ENCODE measurements around the gene C1orf159. TPM values are rescaled to one million over a fixed set of nuclear protein-coding genes. Genes with fewer than 3 reads are reported as not detected.

Gene C1orf159
- total and polyA plus RNA-seq, 2 experiments from 2014 or later: 9.6 to 21.5 TPM

DNA sequence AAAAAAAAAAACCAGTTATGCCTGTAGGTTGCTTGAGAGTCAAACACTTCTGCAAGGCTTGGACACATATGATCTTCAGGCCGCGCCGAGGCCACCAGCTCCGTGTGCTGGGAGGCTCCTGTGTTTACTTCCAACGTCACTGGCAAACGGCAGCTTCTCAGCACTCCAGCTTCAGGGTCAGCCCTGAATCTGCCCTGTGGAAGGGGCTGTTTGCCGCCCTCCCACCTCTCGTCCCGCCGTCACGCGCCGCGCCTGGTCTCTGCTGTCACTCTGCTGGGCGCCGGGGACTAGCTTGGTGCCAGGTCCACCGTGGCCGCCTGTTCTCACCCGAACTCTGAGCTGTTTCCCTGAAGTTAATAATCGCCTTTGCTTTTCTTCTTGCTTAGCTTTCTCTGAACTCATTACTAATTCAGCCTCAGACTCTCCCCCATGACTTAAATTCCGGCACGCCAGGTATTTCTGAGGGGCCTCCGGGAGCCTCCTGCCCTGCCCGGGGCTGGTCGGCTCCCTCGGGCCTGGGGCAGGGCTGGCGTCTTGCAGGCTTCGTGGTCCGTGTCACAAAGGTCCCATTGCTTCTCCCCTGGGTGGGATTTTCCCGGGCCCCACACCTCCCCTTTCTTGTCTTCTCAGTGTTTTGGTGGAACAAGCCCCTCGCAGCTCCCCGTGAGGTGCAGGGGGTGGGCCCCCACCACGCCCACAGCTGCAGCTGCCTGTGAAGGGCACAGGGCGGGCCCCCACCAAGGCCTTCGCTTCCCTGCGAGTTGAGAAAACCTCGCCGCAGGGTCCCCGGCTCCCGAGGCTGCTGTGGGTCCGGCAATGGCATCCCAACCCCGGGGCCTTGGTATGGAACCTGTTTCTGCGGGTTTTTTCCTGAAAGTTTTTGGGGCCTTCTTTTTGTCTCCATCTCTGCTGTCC is 14.6 kb upstream of the C1orf159 start:
- Mint-ChIP-seq H3K27me3 (ENCODE audit: insufficient read depth, low read depth, poor library complexity) (peaks cover 9% of the 10 kb centered on the region), H3K4me3 (no peak overlapping the region), H3K4me1 (peaks cover 9% of the 10 kb centered on the region), H3K36me3 (ENCODE audit: low read depth) (no peaks in the 10 kb centered on the region), H3K27ac (no peak overlapping the region), H3K9me3 (no peaks in the 10 kb centered on the region)
- no peak overlapping the region for H3K4me3 ChIP-seq
- no peaks in the 10 kb centered on the region for H3K9me2 ChIP-seq (ENCODE audit: insufficient read depth)
- H3K79me2 ChIP-seq (replicated peaks; ENCODE audit: insufficient read depth): no peaks in the 10 kb centered on the region
- TF ChIP-seq EZH2 (IDR thresholded peaks at IDR 0.05; ENCODE audit: low read depth, unreplicated experiment) (no peak), CREB1 (CRISPR knock-in tag; IDR thresholded peaks at IDR 0.05; ENCODE audit: low read depth) (no peak), EZH2phosphoT487 (IDR thresholded peaks at IDR 0.05; ENCODE audit: unreplicated experiment) (no peak), NANOG (IDR thresholded peaks at IDR 0.05; ENCODE audit: borderline replicate concordance) (no peak), ETS1 (IDR thresholded peaks at IDR 0.05) (no peak), STAT1 (IDR thresholded peaks at IDR 0.05; ENCODE audit: unreplicated experiment) (no peak), POLR2AphosphoS5 (IDR thresholded peaks at IDR 0.05; ENCODE audit: low read depth) (no peak), JUNB (IDR thresholded peaks at IDR 0.05; ENCODE audit: unreplicated experiment) (no peak), ZNF331 (CRISPR knock-in tag; IDR thresholded peaks at IDR 0.05; ENCODE audit: low read depth) (no peak), ZNF114 (CRISPR knock-in tag; IDR thresholded peaks at IDR 0.05) (no peak)
- TF ChIP-seq, protein P1, sequence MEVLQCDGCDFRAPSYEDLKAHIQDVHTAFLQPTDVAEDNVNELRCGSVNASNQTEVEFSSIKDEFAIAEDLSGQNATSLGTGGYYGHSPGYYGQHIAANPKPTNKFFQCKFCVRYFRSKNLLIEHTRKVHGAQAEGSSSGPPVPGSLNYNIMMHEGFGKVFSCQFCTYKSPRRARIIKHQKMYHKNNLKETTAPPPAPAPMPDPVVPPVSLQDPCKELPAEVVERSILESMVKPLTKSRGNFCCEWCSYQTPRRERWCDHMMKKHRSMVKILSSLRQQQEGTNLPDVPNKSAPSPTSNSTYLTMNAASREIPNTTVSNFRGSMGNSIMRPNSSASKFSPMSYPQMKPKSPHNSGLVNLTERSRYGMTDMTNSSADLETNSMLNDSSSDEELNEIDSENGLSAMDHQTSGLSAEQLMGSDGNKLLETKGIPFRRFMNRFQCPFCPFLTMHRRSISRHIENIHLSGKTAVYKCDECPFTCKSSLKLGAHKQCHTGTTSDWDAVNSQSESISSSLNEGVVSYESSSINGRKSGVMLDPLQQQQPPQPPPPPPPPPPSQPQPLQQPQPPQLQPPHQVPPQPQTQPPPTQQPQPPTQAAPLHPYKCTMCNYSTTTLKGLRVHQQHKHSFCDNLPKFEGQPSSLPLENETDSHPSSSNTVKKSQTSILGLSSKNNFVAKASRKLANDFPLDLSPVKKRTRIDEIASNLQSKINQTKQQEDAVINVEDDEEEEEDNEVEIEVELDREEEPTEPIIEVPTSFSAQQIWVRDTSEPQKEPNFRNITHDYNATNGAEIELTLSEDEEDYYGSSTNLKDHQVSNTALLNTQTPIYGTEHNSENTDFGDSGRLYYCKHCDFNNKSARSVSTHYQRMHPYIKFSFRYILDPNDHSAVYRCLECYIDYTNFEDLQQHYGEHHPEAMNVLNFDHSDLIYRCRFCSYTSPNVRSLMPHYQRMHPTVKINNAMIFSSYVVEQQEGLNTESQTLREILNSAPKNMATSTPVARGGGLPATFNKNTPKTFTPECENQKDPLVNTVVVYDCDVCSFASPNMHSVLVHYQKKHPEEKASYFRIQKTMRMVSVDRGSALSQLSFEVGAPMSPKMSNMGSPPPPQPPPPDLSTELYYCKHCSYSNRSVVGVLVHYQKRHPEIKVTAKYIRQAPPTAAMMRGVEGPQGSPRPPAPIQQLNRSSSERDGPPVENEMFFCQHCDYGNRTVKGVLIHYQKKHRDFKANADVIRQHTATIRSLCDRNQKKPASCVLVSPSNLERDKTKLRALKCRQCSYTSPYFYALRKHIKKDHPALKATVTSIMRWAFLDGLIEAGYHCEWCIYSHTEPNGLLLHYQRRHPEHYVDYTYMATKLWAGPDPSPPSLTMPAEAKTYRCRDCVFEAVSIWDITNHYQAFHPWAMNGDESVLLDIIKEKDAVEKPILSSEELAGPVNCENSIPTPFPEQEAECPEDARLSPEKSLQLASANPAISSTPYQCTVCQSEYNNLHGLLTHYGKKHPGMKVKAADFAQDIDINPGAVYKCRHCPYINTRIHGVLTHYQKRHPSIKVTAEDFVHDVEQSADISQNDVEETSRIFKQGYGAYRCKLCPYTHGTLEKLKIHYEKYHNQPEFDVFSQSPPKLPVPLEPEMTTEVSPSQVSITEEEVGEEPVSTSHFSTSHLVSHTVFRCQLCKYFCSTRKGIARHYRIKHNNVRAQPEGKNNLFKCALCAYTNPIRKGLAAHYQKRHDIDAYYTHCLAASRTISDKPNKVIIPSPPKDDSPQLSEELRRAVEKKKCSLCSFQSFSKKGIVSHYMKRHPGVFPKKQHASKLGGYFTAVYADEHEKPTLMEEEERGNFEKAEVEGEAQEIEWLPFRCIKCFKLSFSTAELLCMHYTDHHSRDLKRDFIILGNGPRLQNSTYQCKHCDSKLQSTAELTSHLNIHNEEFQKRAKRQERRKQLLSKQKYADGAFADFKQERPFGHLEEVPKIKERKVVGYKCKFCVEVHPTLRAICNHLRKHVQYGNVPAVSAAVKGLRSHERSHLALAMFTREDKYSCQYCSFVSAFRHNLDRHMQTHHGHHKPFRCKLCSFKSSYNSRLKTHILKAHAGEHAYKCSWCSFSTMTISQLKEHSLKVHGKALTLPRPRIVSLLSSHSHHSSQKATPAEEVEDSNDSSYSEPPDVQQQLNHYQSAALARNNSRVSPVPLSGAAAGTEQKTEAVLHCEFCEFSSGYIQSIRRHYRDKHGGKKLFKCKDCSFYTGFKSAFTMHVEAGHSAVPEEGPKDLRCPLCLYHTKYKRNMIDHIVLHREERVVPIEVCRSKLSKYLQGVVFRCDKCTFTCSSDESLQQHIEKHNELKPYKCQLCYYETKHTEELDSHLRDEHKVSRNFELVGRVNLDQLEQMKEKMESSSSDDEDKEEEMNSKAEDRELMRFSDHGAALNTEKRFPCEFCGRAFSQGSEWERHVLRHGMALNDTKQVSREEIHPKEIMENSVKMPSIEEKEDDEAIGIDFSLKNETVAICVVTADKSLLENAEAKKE (CRISPR knock-in tag; IDR thresholded peaks at IDR 0.05): no peak
- TF ChIP-seq, protein P2, sequence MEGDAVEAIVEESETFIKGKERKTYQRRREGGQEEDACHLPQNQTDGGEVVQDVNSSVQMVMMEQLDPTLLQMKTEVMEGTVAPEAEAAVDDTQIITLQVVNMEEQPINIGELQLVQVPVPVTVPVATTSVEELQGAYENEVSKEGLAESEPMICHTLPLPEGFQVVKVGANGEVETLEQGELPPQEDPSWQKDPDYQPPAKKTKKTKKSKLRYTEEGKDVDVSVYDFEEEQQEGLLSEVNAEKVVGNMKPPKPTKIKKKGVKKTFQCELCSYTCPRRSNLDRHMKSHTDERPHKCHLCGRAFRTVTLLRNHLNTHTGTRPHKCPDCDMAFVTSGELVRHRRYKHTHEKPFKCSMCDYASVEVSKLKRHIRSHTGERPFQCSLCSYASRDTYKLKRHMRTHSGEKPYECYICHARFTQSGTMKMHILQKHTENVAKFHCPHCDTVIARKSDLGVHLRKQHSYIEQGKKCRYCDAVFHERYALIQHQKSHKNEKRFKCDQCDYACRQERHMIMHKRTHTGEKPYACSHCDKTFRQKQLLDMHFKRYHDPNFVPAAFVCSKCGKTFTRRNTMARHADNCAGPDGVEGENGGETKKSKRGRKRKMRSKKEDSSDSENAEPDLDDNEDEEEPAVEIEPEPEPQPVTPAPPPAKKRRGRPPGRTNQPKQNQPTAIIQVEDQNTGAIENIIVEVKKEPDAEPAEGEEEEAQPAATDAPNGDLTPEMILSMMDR (conservative IDR thresholded peaks at IDR 0.05; ENCODE audit: low read depth in 2 of 2): no peak
- TF ChIP-seq, protein P3, sequence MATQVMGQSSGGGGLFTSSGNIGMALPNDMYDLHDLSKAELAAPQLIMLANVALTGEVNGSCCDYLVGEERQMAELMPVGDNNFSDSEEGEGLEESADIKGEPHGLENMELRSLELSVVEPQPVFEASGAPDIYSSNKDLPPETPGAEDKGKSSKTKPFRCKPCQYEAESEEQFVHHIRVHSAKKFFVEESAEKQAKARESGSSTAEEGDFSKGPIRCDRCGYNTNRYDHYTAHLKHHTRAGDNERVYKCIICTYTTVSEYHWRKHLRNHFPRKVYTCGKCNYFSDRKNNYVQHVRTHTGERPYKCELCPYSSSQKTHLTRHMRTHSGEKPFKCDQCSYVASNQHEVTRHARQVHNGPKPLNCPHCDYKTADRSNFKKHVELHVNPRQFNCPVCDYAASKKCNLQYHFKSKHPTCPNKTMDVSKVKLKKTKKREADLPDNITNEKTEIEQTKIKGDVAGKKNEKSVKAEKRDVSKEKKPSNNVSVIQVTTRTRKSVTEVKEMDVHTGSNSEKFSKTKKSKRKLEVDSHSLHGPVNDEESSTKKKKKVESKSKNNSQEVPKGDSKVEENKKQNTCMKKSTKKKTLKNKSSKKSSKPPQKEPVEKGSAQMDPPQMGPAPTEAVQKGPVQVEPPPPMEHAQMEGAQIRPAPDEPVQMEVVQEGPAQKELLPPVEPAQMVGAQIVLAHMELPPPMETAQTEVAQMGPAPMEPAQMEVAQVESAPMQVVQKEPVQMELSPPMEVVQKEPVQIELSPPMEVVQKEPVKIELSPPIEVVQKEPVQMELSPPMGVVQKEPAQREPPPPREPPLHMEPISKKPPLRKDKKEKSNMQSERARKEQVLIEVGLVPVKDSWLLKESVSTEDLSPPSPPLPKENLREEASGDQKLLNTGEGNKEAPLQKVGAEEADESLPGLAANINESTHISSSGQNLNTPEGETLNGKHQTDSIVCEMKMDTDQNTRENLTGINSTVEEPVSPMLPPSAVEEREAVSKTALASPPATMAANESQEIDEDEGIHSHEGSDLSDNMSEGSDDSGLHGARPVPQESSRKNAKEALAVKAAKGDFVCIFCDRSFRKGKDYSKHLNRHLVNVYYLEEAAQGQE (IDR thresholded peaks at IDR 0.05; ENCODE audit: unreplicated experiment): no peak
- no peak overlapping the region for H3K4me2 ChIP-seq
- no peaks in the 10 kb centered on the region for H3K36me3 ChIP-seq (ENCODE audit: insufficient read depth)
- H3K27ac ChIP-seq (ENCODE audit: low read depth): no peak overlapping the region
- no peaks in the 10 kb centered on the region for H4K20me1 ChIP-seq (replicated peaks; ENCODE audit: insufficient read depth)
- no peak overlapping the region for H2AFZ ChIP-seq
- no peak for ATAC-seq
- H3F3A ChIP-seq (replicated peaks; ENCODE audit: low read depth): peaks cover 5% of the 10 kb centered on the region; the same call in 1 of the 2 replicates
- no peaks in the 10 kb centered on the region for H3K4me1 ChIP-seq (ENCODE audit: insufficient read depth)
- no peaks in the 10 kb centered on the region for H3K27me3 ChIP-seq (ENCODE audit: insufficient read depth)
- no peak for DNase-seq (ENCODE audit: low spot score)
